H54 (cell line): ENCODE data around the gene FBXW11.

Source experiments
- DNase-seq: peaks from one replicate; pipeline ENCODE4 v3.0.0; 2011; ENCODE audit warnings: low spot score, mixed read lengths; ENCODE audit not compliant: insufficient read length
- FAIRE-seq: peaks from 3 replicates; lab custom pipeline; 2011; peaks lifted over from hg19 to GRCh38; lab: Jason Lieb, UNC
- POLR2A ChIP-seq: IDR thresholded peaks from 2 replicates; pipeline ENCODE4 v1.6.1; 2011; ENCODE audit warnings: low read depth, mild to moderate bottlenecking, low read length

The FBXW11 gene

GRCh38 chr5:171857489-171857876 lies 149.0 kb downstream of the FBXW11 start:
- no peak for FAIRE-seq
- DNase-seq: no peak
- no peak for TF ChIP-seq POLR2A

DNA sequence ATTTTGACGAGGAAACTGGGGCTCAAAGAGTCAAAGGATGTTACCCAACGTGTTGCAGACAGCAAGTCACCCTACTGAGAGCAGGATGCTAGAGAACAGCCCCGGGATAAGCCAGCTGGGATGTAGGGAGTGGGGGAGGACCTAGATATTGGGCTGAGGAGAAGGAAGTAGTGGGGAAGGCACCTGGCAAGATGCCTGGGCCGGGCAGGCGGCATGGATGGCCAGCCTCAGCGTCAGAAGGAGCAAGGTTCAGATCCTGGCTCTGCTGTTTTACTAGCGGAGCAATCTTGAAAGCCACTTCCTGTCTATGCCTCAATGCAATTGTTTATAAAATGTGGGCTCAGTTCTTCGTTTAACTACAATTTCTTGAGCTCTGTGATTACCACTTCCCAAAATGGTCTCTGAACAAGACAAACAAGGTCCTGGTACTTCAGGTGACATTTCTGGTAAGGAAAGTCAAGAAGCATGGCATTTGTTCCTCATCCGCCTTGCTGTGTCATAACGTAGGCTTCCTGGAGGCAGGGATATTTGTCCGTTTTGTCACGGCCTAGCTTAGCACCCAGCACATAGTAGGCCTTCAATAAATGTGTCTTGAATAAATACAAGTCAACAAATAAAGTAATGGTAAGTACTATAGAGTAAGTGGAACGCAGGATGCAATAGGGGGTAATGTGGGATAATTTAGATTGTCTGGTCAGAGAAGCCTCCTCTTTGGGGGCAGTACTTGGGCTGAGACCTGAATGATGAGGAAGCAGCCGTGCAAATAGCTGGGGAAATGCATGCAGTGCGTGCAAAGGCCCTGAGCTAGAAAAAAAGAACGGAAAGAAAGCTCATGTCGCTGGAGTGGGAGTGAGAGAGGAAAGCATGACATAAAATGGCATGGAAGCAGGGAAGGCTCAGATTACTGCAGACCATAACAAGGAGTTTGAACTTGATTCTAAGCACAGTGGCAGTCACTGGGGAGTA lies 150.4 kb downstream of the FBXW11 start:
- FAIRE-seq (no peak), DNase-seq (no peak)
- TF ChIP-seq POLR2A: no peak

GRCh38 chr5:171855265-171855664 lies 151.2 kb downstream of the FBXW11 start:
- DNase-seq (no peak), FAIRE-seq (no peak)
- TF ChIP-seq POLR2A: no peak

DNA sequence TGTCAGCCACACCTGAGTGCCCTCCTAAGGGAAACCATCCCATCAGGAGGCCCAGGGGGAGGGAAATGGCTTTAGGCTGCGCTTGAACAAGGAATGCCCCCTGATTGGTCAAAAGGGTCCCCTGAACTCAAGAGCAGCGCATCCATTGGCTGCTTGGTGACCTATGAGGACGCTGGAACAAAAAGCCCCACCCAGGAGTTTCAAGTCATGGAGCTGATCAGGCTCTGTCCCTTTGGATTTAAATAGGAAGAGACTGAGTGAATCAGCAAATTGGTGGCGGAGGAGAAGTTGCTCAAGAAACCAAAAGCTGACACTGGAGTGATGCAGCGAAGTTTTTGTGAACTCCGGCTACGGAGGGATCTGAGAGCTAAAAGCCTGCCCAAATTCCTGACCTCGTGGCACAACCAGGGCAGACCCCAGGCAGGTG lies 154.2 kb downstream of the FBXW11 start:
- no peak for TF ChIP-seq POLR2A
- FAIRE-seq: no peak
- no peak for DNase-seq

DNA sequence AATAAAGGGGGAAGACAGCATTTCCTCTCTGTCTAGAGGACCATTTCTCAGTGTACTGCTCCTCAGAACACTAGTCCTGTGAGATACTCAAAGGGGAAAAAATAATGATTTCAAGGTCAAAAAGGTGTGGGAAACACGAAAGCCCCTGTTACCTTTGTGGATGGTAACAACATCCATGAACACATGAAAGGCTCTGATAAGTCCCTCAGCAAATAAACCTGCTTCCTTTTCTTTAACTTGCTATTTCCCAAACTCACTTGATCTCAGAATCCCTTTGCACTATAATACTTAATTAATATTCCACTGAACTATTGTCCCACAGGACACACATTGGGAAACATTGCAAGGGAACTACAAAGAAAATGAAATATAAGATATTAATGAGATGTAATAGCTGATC lies 155.2 kb downstream of the FBXW11 start:
- DNase-seq: no peak
- TF ChIP-seq POLR2A: no peak
- FAIRE-seq: no peak

GRCh38 chr5:171850324-171850947 lies 156.0 kb downstream of the FBXW11 start:
- no peak for TF ChIP-seq POLR2A
- no peak for DNase-seq
- no peak for FAIRE-seq

- FAIRE-seq (no peak), DNase-seq (no peak)
- TF ChIP-seq POLR2A: no peak
Measured at GRCh38 chr5:171849585-171850323, 156.7 kb downstream of the FBXW11 start.

GRCh38 chr5:171848911-171849520 lies 157.4 kb downstream of the FBXW11 start:
- FAIRE-seq: no peak
- TF ChIP-seq POLR2A: no peak
- no peak for DNase-seq

DNA sequence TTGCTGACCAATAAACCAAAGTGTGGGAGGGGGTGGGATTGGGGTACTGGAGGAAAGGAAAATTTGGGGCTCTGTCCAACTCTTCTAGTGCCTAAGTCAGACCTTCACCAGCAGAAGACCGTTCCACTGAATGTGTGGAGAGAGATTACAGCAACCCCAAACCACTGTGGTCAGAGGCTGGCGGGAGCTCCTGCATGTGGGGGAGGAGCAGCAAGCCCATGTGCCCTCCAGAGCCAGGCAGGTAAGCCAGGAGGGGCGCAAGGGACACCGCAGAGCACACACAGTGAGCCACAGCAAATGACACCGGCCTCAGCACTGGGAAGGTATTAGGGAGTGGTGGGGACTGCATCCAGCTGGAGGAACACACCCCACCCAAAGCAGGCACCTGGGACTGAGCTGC lies 158.0 kb downstream of the FBXW11 start:
- no peak for DNase-seq
- FAIRE-seq: no peak

GRCh38 chr5:171848006-171848405 lies 158.4 kb downstream of the FBXW11 start:
- DNase-seq (no peak), FAIRE-seq (no peak)
- no peak for TF ChIP-seq POLR2A

More for the DNA sequence above, 158.0 kb downstream of the FBXW11 start:
- no peak for TF ChIP-seq POLR2A

- no peak for TF ChIP-seq POLR2A
- DNase-seq: no peak
- no peak for FAIRE-seq
Measured at GRCh38 chr5:171847026-171847425, 159.4 kb downstream of the FBXW11 start.

GRCh38 chr5:171846323-171846722 lies 160.1 kb downstream of the FBXW11 start:
- DNase-seq (no peak), FAIRE-seq (no peak)
- TF ChIP-seq POLR2A: no peak

- no peak for DNase-seq
- no peak for TF ChIP-seq POLR2A
- FAIRE-seq: no peak
Measured at GRCh38 chr5:171845857-171846256, 160.6 kb downstream of the FBXW11 start.

- FAIRE-seq: no peak
- no peak for TF ChIP-seq POLR2A
- no peak for DNase-seq
Measured at GRCh38 chr5:171845040-171845630, 161.3 kb downstream of the FBXW11 start.
